B cell (primary cell): ENCODE results near the gene ALOX5AP. TPM values are rescaled to one million over a fixed set of nuclear protein-coding genes. Genes with fewer than 3 reads are reported as not detected.

Source experiments
- ATAC-seq: fragments of 200-7000 bp; cut with Tn5 transposase; one replicate; pipeline ENCODE4 v1.10.0; 2021; ENCODE audit warnings: low read depth, mild to moderate bottlenecking, moderate number of reproducible peaks, moderate library complexity
- CTCF ChIA-PET: fragments of 350-600 bp; sonication (Branson Sonifier 250); formaldehyde crosslinking; loops from one replicate; lab custom pipeline; 2021; ENCODE audit warnings: antibody characterized with exemption, inconsistent platforms; lab: Charles Lee
- POLR2A ChIA-PET: fragments of 350-600 bp; sonication (Branson Sonifier 250); formaldehyde crosslinking; loops from one replicate; lab custom pipeline; 2021; ENCODE audit warnings: antibody characterized with exemption; lab: Charles Lee
- DNase-seq: peaks from one replicate; pipeline ENCODE4 v3.0.0; 2013
- H2AFZ ChIP-seq: 2 replicates; pipeline ENCODE4 v1.6.1; 2012; ENCODE audit warnings: mild to moderate bottlenecking, low read depth, low read length; ENCODE audit not compliant: insufficient read depth, poor library complexity, severe bottlenecking
- H3K27ac ChIP-seq, 2 donors: 1 replicate in 1 of 2; 2 replicates in 1 of 2; pipeline ENCODE4 v1.5.1; 2012 to 2013; ENCODE audit warnings: low read length in 2 of 2, mild to moderate bottlenecking in 2 of 2, moderate library complexity in 1 of 2
- H3K27me3 ChIP-seq, 4 experiments: fragments of 200-600 bp in 1 of 4; sonication (generic) in 1 of 4; replicated peaks in 1 of 4; 1 replicate in 2 of 4; 2 replicates in 2 of 4; pipeline versions ENCODE4 v1.6.1 to v1.7.0; 2013 to 2016; ENCODE audit warnings: low read length in 3 of 4, mild to moderate bottlenecking in 2 of 4, mixed read lengths in 1 of 4, moderate library complexity in 1 of 4; ENCODE audit not compliant: insufficient read depth in 4 of 4, control insufficient read depth in 3 of 4; ENCODE audit errors: control extremely low read depth in 1 of 4
- H3K36me3 ChIP-seq, 2 experiments: replicated peaks in 1 of 2; 1 replicate in 1 of 2; 2 replicates in 1 of 2; pipeline versions ENCODE4 v1.6.1 to v1.7.1; 2013; ENCODE audit warnings: low read length in 1 of 2; ENCODE audit not compliant: insufficient read depth in 2 of 2, control insufficient read depth in 1 of 2; ENCODE audit errors: control extremely low read depth in 1 of 2, extremely low read depth in 1 of 2
- H3K4me1 ChIP-seq, 2 donors: fragments of 200-600 bp in 1 of 2; sonication (generic) in 1 of 2; 1 replicate in 1 of 2; 2 replicates in 1 of 2; pipeline versions ENCODE4 v1.5.1 to v1.6.1; 2013 to 2017; ENCODE audit warnings: low read length in 2 of 2; ENCODE audit not compliant: control insufficient read depth in 2 of 2, insufficient read depth in 2 of 2
- H3K4me2 ChIP-seq: replicated peaks from 2 replicates; pipeline ENCODE3; 2012; ENCODE audit warnings: mild to moderate bottlenecking, low read depth, low read length; ENCODE audit not compliant: poor library complexity, severe bottlenecking
- H3K4me3 ChIP-seq, 5 experiments: fragments of 200-600 bp in 1 of 5; sonication (generic) in 1 of 5; 1 replicate in 3 of 5; 2 replicates in 2 of 5; pipeline versions ENCODE4 v1.5.1 to v1.7.0; 2011 to 2016; ENCODE audit warnings: low read length in 4 of 5, mild to moderate bottlenecking in 4 of 5, low read depth in 2 of 5, control low read depth in 1 of 5, moderate library complexity in 1 of 5; ENCODE audit not compliant: insufficient read depth in 1 of 5; ENCODE audit errors: control extremely low read depth in 1 of 5, extremely low read depth in 1 of 5
- H3K79me2 ChIP-seq: fragments of 200-600 bp; sonication (generic); one replicate; pipeline ENCODE4 v1.6.0; 2016; ENCODE audit warnings: low read length; ENCODE audit not compliant: control insufficient read depth, insufficient read depth
- H3K9ac ChIP-seq: fragments of 200-600 bp; sonication (generic); 2 replicates; pipeline ENCODE4 v1.6.1; 2017; ENCODE audit warnings: mild to moderate bottlenecking, low read length, moderate library complexity
- H3K9me3 ChIP-seq, 3 donors: one replicate each; pipeline versions ENCODE4 v1.6.1 to v1.7.1; 2013; ENCODE audit warnings: low read length in 2 of 3; ENCODE audit not compliant: control insufficient read depth in 2 of 3, insufficient read depth in 1 of 3; ENCODE audit errors: control extremely low read depth in 1 of 3
- H4K20me1 ChIP-seq: 2 replicates; pipeline ENCODE4 v1.6.0; 2012; ENCODE audit warnings: mild to moderate bottlenecking, low read length; ENCODE audit not compliant: insufficient read depth, control insufficient read depth, poor library complexity, severe bottlenecking
- H3K27ac Mint-ChIP-seq: one replicate; pipeline ENCODE4 v1.8.0; 2021; ENCODE audit warnings: mixed read lengths
- H3K27me3 Mint-ChIP-seq: one replicate; pipeline ENCODE4 v1.8.0; 2021; ENCODE audit warnings: mixed read lengths
- H3K4me1 Mint-ChIP-seq: one replicate; pipeline ENCODE4 v1.8.0; 2021; ENCODE audit warnings: mixed read lengths
- H3K4me3 Mint-ChIP-seq: one replicate; pipeline ENCODE4 v1.8.0; 2021; ENCODE audit warnings: mixed read lengths
- H3K9me3 Mint-ChIP-seq: one replicate; pipeline ENCODE4 v1.8.0; 2022; ENCODE audit warnings: mixed read lengths; ENCODE audit not compliant: insufficient read depth
- EZH2 ChIP-seq: IDR thresholded peaks from 2 replicates; pipeline ENCODE4 v1.6.1; 2012; ENCODE audit warnings: borderline replicate concordance, low read depth, mild to moderate bottlenecking, moderate library complexity, low read length; ENCODE audit not compliant: insufficient read depth, poor library complexity, severe bottlenecking
- WGBS: methylation state at CpG from one replicate; pipeline ENCODE4 v1.1.5; 2013; ENCODE audit warnings: missing lambda C conversion rate; ENCODE audit not compliant: insufficient coverage; 5-methylcytosine and 5-hydroxymethylcytosine counted together
- intact Hi-C: fragments of 100-400 bp; cut with micrococcal nuclease; formaldehyde crosslinking; loops from one replicate; pipeline ENCODE4 v1.10.0; 2022
- polyA plus RNA-seq: library from polyadenylated mRNA; depleted of rRNA; stranded (reverse); fragments of >200 nt; gene quantifications from 2 replicates; pipeline ENCODE4 v1.2.3, GENCODE V29; 2012
- total RNA-seq, 2 donors: library from RNA; stranded (reverse); fragments of 120-200 nt in 1 of 2; gene quantifications; 1 replicate in 1 of 2; 2 replicates in 1 of 2; pipeline versions ENCODE4 v1.2.3 to v1.2.4, GENCODE V29; 2013 to 2022
- TF ChIP-seq, protein P1 (sequence below): fragments of 200-600 bp; IDR thresholded peaks from one replicate; pipeline ENCODE4 v1.8.0; 2022; ENCODE audit warnings: antibody characterized with exemption, mild to moderate bottlenecking

The ALOX5AP gene
- total and polyA plus RNA-seq, 2 donors (not counting 1 experiment from before 2014, with no cell fraction given) = 81.4 to 87.5 TPM

DNA sequence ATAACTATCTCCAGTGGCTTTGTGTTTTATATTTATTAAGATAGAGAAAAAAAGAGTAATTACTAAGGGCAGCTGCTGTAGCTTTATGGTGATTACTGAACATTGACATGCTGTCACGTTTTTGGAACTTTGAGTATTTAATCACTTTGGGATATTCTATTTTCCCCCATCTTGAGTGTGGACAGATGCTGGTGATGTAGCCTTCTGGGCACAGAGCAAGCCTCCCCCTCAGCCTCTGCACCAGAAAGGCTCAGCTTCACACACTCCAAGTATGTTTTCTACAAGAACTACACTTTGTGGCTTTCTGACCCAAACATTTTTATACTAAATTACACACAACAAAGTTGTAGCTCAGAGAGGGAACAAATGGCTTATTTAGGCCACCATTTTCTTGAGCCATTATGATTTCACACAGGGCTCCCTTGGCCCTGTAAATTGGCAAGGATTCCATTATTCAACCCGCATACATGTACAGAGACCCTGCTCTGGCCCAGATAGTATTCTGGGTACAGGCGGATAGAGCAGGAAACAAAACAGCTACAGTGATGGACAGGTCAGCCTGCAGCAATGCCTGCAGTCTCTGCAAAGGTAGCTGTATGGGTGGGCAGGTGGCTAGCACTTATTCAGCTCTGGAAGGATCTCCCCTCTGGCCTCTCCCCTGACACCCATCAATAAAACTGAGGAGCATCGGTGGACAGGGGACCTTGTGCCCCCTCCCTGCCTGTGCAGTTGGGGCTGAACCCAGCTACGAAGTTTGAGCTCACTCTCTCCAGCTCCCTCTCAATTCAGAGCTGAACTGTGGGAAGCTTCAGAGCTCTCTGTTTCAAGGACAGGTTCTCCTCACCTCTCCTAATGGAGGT is 1.3 kb downstream of the ALOX5AP start:
- intact Hi-C loops = loop anchor here (10.0 kb wide), 2 partner anchors 1142 to 1242 kb away; partner anchors contain the start of gene SLC7A1
- H3K9me3 Mint-ChIP-seq = no peaks in the 10 kb centered on the region
- 80% methylated on average over 2 of the region's 5 CpGs for WGBS

More for the DNA sequence above, 1.3 kb downstream of the ALOX5AP start:
- ChIA-PET POLR2A (interaction anchor here (0.6 to 1.4 kb wide), 3 partner anchors 56 to 1304 kb away, joined by 3 to 8 read pairs (median 3); partner anchors contain the start of gene USPL1), CTCF (interaction anchor here (0.6 to 1.5 kb wide), 4 partner anchors 17 to 360 kb away, joined by 3 to 4 read pairs (median 4); no protein-coding TSS in a partner anchor)
- H3K27me3 Mint-ChIP-seq = no peaks in the 10 kb centered on the region
- Histone ChIP-seq H3K9me3 (no peaks in the 10 kb centered on the region), H3K9ac (peak overlapping the region; percentile 67), H3K27me3 (no peaks in the 10 kb centered on the region), H3K4me1 (peaks cover 62 to 69% of the 10 kb centered on the region in 2 donors), H3K79me2 (peaks cover 73% of the 10 kb centered on the region), H3K36me3 (no peaks in the 10 kb centered on the region), H3K4me3 (peak overlapping the region; percentile 40 to 98 (median 63)), H2AFZ (peak overlapping the region; percentile 23), H3K27ac (peak overlapping the region; percentile 6 to 80), H3K4me2 (peak overlapping the region; percentile 72), H4K20me1 (no peaks in the 10 kb centered on the region)
- H3K4me1 Mint-ChIP-seq = peaks cover 68% of the 10 kb centered on the region
- TF ChIP-seq, protein P1, sequence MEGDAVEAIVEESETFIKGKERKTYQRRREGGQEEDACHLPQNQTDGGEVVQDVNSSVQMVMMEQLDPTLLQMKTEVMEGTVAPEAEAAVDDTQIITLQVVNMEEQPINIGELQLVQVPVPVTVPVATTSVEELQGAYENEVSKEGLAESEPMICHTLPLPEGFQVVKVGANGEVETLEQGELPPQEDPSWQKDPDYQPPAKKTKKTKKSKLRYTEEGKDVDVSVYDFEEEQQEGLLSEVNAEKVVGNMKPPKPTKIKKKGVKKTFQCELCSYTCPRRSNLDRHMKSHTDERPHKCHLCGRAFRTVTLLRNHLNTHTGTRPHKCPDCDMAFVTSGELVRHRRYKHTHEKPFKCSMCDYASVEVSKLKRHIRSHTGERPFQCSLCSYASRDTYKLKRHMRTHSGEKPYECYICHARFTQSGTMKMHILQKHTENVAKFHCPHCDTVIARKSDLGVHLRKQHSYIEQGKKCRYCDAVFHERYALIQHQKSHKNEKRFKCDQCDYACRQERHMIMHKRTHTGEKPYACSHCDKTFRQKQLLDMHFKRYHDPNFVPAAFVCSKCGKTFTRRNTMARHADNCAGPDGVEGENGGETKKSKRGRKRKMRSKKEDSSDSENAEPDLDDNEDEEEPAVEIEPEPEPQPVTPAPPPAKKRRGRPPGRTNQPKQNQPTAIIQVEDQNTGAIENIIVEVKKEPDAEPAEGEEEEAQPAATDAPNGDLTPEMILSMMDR = no peak
- no peak for TF ChIP-seq EZH2
- peak overlapping the region; percentile 99 for H3K4me3 Mint-ChIP-seq
- ATAC-seq (no peak), DNase-seq (no peak)
- peak overlapping the region; percentile 70 for H3K27ac Mint-ChIP-seq
